Endothelial cell of umbilical vein (primary cell): ENCODE results near the gene GRID1. TPM values are rescaled to one million over a fixed set of nuclear protein-coding genes. Genes with fewer than 3 reads are reported as not detected.

ENCODE experiments used
- BruUV-seq: library from RNA; stranded (reverse); fragments of 400-500 nt; replicated peaks from 2 replicates; lab custom pipeline; 2021; lab: Mats Ljungman, UMichigan
- CTCF ChIA-PET: fragments of 300-600, 350-600 bp; sonication (Branson Sonifier 250); formaldehyde crosslinking; loops from one replicate; lab custom pipeline; 2021; ENCODE audit warnings: antibody characterized with exemption, inconsistent platforms; lab: Charles Lee
- POLR2A ChIA-PET: fragments of 300-600, 350-600 bp; sonication (Branson Sonifier 250); formaldehyde crosslinking; loops from one replicate; lab custom pipeline; 2021; ENCODE audit warnings: antibody characterized with exemption, inconsistent platforms; lab: Charles Lee
- DNase-seq: peaks from one replicate; pipeline ENCODE4 v3.0.0-alpha.2; 2011; ENCODE audit warnings: low read depth, low spot score
- FAIRE-seq: peaks from 2 replicates; lab custom pipeline; 2011; peaks lifted over from hg19 to GRCh38; lab: Jason Lieb, UNC
- H2AFZ ChIP-seq: 2 replicates; pipeline ENCODE4 v1.6.0; 2012; ENCODE audit warnings: low read depth, low read length, control low read depth, inconsistent platforms
- H3K27ac ChIP-seq: 2 replicates; pipeline ENCODE4 v1.5.1; 2011; ENCODE audit warnings: low read depth, mild to moderate bottlenecking, control low read depth, low read length, moderate library complexity; ENCODE audit not compliant: insufficient read depth
- H3K27me3 ChIP-seq, 2 experiments: 2 replicates each; pipeline versions ENCODE4 v1.6.0 to v1.6.1; 2011; ENCODE audit warnings: low read length in 2 of 2, mixed read lengths in 1 of 2; ENCODE audit not compliant: control insufficient read depth in 2 of 2, insufficient read depth in 2 of 2
- H3K36me3 ChIP-seq, 2 experiments: 2 replicates in 1 of 2; 3 replicates in 1 of 2; pipeline ENCODE4 v1.5.1; 2011; ENCODE audit warnings: low read length in 2 of 2, mild to moderate bottlenecking in 1 of 2, moderate library complexity in 1 of 2; ENCODE audit not compliant: control insufficient read depth in 2 of 2, insufficient read depth in 2 of 2; ENCODE audit errors: extremely low read depth in 1 of 2
- H3K4me1 ChIP-seq: 3 replicates; pipeline ENCODE4 v1.5.1; 2011; ENCODE audit warnings: mild to moderate bottlenecking, low read length; ENCODE audit not compliant: control insufficient read depth, insufficient read depth; ENCODE audit errors: extremely low read depth
- H3K4me2 ChIP-seq: 2 replicates; pipeline ENCODE4 v1.6.1; 2011; ENCODE audit warnings: low read length, control low read depth, mixed read lengths; ENCODE audit not compliant: insufficient read depth
- H3K4me3 ChIP-seq, 3 experiments: fragments of 200-600 bp in 1 of 3; sonication (generic), shearing (Covaris generic) in 1 of 3; replicated peaks in 1 of 3; 2 replicates each; pipeline ENCODE4 v1.5.1; 2011 to 2016; ENCODE audit warnings: control low read depth in 3 of 3, low read length in 3 of 3, mild to moderate bottlenecking in 2 of 3, inconsistent platforms in 1 of 3, low read depth in 1 of 3, moderate library complexity in 1 of 3; ENCODE audit not compliant: insufficient read depth in 1 of 3
- H3K79me2 ChIP-seq: 2 replicates; pipeline ENCODE4 v1.6.0; 2012; ENCODE audit warnings: low read length, inconsistent platforms; ENCODE audit not compliant: control insufficient read depth, insufficient read depth
- H3K9ac ChIP-seq: replicated peaks from 2 replicates; pipeline ENCODE3; 2011; ENCODE audit warnings: low read length, control low read depth; ENCODE audit not compliant: insufficient read depth; ENCODE audit errors: extremely low read depth
- H3K9me1 ChIP-seq: replicated peaks from 3 replicates; pipeline ENCODE4 v1.6.0; 2011; ENCODE audit warnings: mild to moderate bottlenecking, low read length; ENCODE audit not compliant: control insufficient read depth, insufficient read depth; ENCODE audit errors: extremely low read depth
- H3K9me3 ChIP-seq: replicated peaks from 2 replicates; pipeline ENCODE4 v1.5.1; 2012; ENCODE audit warnings: low read length, inconsistent platforms; ENCODE audit not compliant: control insufficient read depth, insufficient read depth
- H4K20me1 ChIP-seq: replicated peaks from 2 replicates; pipeline ENCODE3; 2011; ENCODE audit warnings: mild to moderate bottlenecking, low read length; ENCODE audit not compliant: control insufficient read depth, insufficient read depth; ENCODE audit errors: extremely low read depth
- CTCF ChIP-seq, 2 donors: IDR thresholded peaks; 1 replicate in 1 of 2; 2 replicates in 1 of 2; pipeline ENCODE4 v1.5.1; 2011; ENCODE audit warnings: low read length in 2 of 2, mild to moderate bottlenecking in 2 of 2, moderate library complexity in 2 of 2, control low read depth in 1 of 2, inconsistent platforms in 1 of 2, low read depth in 1 of 2; ENCODE audit not compliant: insufficient read depth in 1 of 2; ENCODE audit errors: extremely low read depth in 1 of 2
- EZH2 ChIP-seq: IDR thresholded peaks from 2 replicates; pipeline ENCODE4 v1.6.1; 2012; ENCODE audit warnings: borderline replicate concordance, low read depth, mild to moderate bottlenecking, moderate library complexity, low read length, inconsistent platforms; ENCODE audit not compliant: severe bottlenecking
- FOS ChIP-seq: IDR thresholded peaks from 2 replicates; pipeline ENCODE4 v1.6.1; 2011; ENCODE audit warnings: mild to moderate bottlenecking, low read length, moderate library complexity, borderline replicate concordance; ENCODE audit not compliant: insufficient read depth
- GATA2 ChIP-seq: IDR thresholded peaks from 2 replicates; pipeline ENCODE4 v1.7.0; 2011; ENCODE audit warnings: low read depth, mild to moderate bottlenecking, moderate library complexity, mixed read lengths, low read length; ENCODE audit not compliant: insufficient read length, insufficient read depth
- MYC ChIP-seq: IDR thresholded peaks from one replicate; pipeline ENCODE4 v1.6.1; 2011; ENCODE audit warnings: mild to moderate bottlenecking, low read depth, low read length
- POLR2A ChIP-seq: IDR thresholded peaks from 2 replicates; pipeline ENCODE4 v1.6.1; 2012; ENCODE audit warnings: low read depth, mild to moderate bottlenecking, control low read depth, low read length
- POLR2AphosphoS5 ChIP-seq: IDR thresholded peaks from 2 replicates; pipeline ENCODE4 v1.6.1; 2012; ENCODE audit warnings: low read depth, mild to moderate bottlenecking, control low read depth, low read length, moderate library complexity; ENCODE audit not compliant: insufficient read depth
- dilution Hi-C: fragments of 300-500 bp; cut with MboI; formaldehyde crosslinking; loops from one replicate; pipeline ENCODE4 v1.15.0; 2019; ENCODE audit warnings: low sequenced_read_pairs; ENCODE audit not compliant: extremely low pct_ligation_motif_present
- intact Hi-C: fragments of 100-400 bp; cut with micrococcal nuclease; formaldehyde crosslinking; loops from one replicate; pipeline ENCODE4 v1.10.0; 2022
- polyA plus RNA-seq, 4 experiments: library from polyadenylated mRNA; depleted of rRNA in 3 of 4; stranded (reverse) in 3 of 4; unstranded in 1 of 4; fragments of >200 nt; gene quantifications; 2 replicates each; pipeline versions ENCODE4 v1.2.1 to v1.2.3, GENCODE V29; 2011 to 2012; ENCODE audit warnings: missing spikeins in 1 of 4
- total RNA-seq: library from RNA; stranded (reverse); gene quantifications from 2 replicates; pipeline ENCODE4 v1.2.3, GENCODE V29; 2021

The GRID1 gene
- total and polyA plus RNA-seq, 2 donors (not counting 3 experiments of a cell fraction or from before 2014, with no cell fraction given): not detected

DNA sequence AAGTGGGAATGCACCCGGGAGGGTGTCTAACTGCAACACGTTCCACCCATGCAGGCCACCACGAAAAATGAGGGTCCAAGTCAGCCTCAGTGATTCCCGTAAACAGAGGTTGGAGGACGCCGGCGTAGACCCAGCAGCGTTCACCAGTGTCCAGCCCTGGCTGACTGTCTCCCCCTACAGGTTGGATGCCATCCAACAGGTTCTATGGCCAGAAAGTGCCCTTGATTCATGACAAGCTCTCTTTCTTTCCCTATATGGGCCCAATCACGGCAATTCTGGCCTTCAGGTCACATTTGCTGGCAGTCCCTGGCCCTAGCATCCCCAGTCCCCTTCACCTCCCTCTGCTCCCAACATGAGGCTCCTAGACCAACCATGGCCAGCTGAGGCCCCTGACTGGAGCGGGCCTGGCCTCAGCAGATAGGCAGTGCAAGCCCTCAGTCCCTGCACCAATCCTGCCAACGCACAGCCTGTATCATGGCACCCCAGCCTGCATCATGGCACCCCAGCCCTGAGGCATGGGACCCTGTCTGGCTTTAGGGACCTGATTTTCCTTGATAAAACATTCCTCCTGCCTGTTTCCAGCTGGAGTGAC is 227.4 kb downstream of the GRID1 start:
- H3K9me3 ChIP-seq: no peaks in the 10 kb centered on the region
- H3K27ac ChIP-seq: no peak overlapping the region
- ChIA-PET CTCF (no interaction called here), POLR2A (no interaction called here)
- TF ChIP-seq POLR2AphosphoS5 (no peak), GATA2 (no peak), FOS (no peak)
- H3K4me1 ChIP-seq: no peaks in the 10 kb centered on the region
- H3K4me3 ChIP-seq: no peak overlapping the region
- no TSS peak for BruUV-seq
- no peaks in the 10 kb centered on the region for H3K9me1 ChIP-seq
- H3K36me3 ChIP-seq: no peaks in the 10 kb centered on the region
- no peak overlapping the region for H2AFZ ChIP-seq
- H4K20me1 ChIP-seq: no peaks in the 10 kb centered on the region
- dilution Hi-C loops (no loop called here), intact Hi-C loops (no loop called here)
- H3K4me2 ChIP-seq: no peak overlapping the region
- DNase-seq (no peak), FAIRE-seq (no peak)
- no peak overlapping the region for H3K9ac ChIP-seq
- no peaks in the 10 kb centered on the region for H3K79me2 ChIP-seq
- H3K27me3 ChIP-seq: no peaks in the 10 kb centered on the region

DNA sequence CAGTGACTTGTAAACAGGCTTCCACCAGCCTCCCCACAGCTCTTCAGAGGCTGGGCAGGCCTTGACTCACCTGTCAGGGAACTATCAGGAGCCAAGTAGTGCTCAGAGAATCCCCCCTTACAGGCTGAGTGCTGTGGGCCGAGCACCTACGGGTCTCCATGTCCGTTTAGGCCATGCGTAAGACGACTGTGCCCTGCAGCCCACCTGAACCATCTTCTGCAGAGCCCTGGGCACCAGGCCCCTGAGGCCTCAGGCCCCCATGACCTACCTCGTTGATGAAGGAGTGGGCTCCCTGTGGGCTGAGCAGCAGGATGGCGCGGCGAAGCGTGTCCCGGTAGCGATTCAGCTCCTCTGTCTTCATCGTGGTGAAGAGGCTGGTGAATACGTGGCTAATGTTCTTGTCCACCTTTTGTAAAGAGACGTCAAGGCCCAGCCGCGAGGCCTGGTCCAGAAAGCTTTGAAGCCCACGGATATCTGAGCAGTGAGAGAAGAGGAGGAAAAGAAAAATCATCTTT is 228.0 kb downstream of the GRID1 start:
- Histone ChIP-seq H3K4me3 (no peak overlapping the region), H3K27me3 (no peaks in the 10 kb centered on the region), H2AFZ (no peak overlapping the region), H3K36me3 (no peaks in the 10 kb centered on the region), H3K79me2 (no peaks in the 10 kb centered on the region), H3K4me2 (no peak overlapping the region), H3K9ac (no peak overlapping the region), H3K27ac (no peak overlapping the region), H3K9me3 (no peaks in the 10 kb centered on the region), H3K9me1 (no peaks in the 10 kb centered on the region), H3K4me1 (no peaks in the 10 kb centered on the region), H4K20me1 (no peaks in the 10 kb centered on the region)
- ChIA-PET CTCF (no interaction called here), POLR2A (no interaction called here)
- intact Hi-C loops (no loop called here), dilution Hi-C loops (no loop called here)
- FAIRE-seq (no peak), DNase-seq (no peak)
- no peak for TF ChIP-seq CTCF (IDR thresholded peaks at IDR 0.05; ENCODE audit: extremely low read depth in 1 of 2, insufficient read depth in 1 of 2, low read depth in 1 of 2, low read length in 2 of 2)
- TF ChIP-seq POLR2AphosphoS5: no peak
- TF ChIP-seq GATA2: no peak
- no peak for TF ChIP-seq POLR2A
- TF ChIP-seq FOS: no peak
- no peak for TF ChIP-seq EZH2
- no peak for TF ChIP-seq MYC
- no TSS peak for BruUV-seq
